Endodermal cell (in vitro differentiated cells): ENCODE data around the gene CDH15. TPM values are rescaled to one million over a fixed set of nuclear protein-coding genes. Genes with fewer than 3 reads are reported as not detected.
A peak's percentile ranks its signal among the peaks of the same experiment; 100 is the strongest.

Source experiments
- DNase-seq: peaks from one replicate; pipeline ENCODE4 v3.0.0-alpha.2; 2017
- H3K27ac ChIP-seq: 2 replicates; pipeline ENCODE4 v1.5.1; 2013; ENCODE audit warnings: mild to moderate bottlenecking, low read depth, low read length, moderate library complexity
- H3K27me3 ChIP-seq: 2 replicates; pipeline ENCODE4 v1.6.1; 2013; ENCODE audit warnings: mild to moderate bottlenecking, low read length, moderate library complexity; ENCODE audit not compliant: insufficient read depth, control insufficient read depth, poor library complexity, severe bottlenecking
- H3K36me3 ChIP-seq: 2 replicates; pipeline ENCODE4 v1.7.0; 2013; ENCODE audit warnings: mild to moderate bottlenecking, low read length, moderate library complexity; ENCODE audit not compliant: control insufficient read depth, insufficient read depth
- H3K4me1 ChIP-seq: one replicate; pipeline ENCODE4 v1.7.0; 2013; ENCODE audit warnings: low read length; ENCODE audit not compliant: control insufficient read depth, insufficient read depth
- H3K4me3 ChIP-seq: 2 replicates; pipeline ENCODE4 v1.5.1; 2013; ENCODE audit warnings: mild to moderate bottlenecking, low read length, moderate library complexity
- H3K9ac ChIP-seq: 2 replicates; pipeline ENCODE4 v1.6.1; 2013; ENCODE audit warnings: mild to moderate bottlenecking, low read length, moderate library complexity; ENCODE audit not compliant: poor library complexity, severe bottlenecking; ENCODE audit errors: extremely low read depth
- H3K9me3 ChIP-seq: 2 replicates; pipeline ENCODE4 v1.6.1; 2013; ENCODE audit warnings: mild to moderate bottlenecking, low read length, moderate library complexity; ENCODE audit not compliant: control insufficient read depth
- H3K27ac Mint-ChIP-seq: 2 replicates; pipeline ENCODE4 v1.8.0; 2020; ENCODE audit warnings: mixed read lengths
- H3K27me3 Mint-ChIP-seq: 2 replicates; pipeline ENCODE4 v1.8.0; 2021; ENCODE audit warnings: mild to moderate bottlenecking, mixed read lengths; ENCODE audit not compliant: insufficient read depth
- H3K36me3 Mint-ChIP-seq: 2 replicates; pipeline ENCODE4 v1.8.0; 2020; ENCODE audit warnings: low read depth, mixed read lengths
- H3K4me1 Mint-ChIP-seq: 2 replicates; pipeline ENCODE4 v1.8.0; 2020; ENCODE audit warnings: mixed read lengths
- H3K4me3 Mint-ChIP-seq: 2 replicates; pipeline ENCODE4 v1.8.0; 2020; ENCODE audit warnings: mild to moderate bottlenecking, moderate library complexity, mixed read lengths
- H3K9me3 Mint-ChIP-seq: 2 replicates; pipeline ENCODE4 v1.8.0; 2020; ENCODE audit warnings: mild to moderate bottlenecking, mixed read lengths
- WGBS, 2 experiments: methylation state at CpG; one replicate each; pipeline versions ENCODE4 v1.1.5 to v1.1.7; 2013; ENCODE audit warnings: missing lambda C conversion rate in 2 of 2, mixed read lengths in 1 of 2; ENCODE audit not compliant: insufficient coverage in 1 of 2, insufficient read length in 1 of 2; 5-methylcytosine and 5-hydroxymethylcytosine counted together
- total RNA-seq, 2 donors: library from RNA; stranded (reverse); fragmentation: NEBNext Ultra II Directional in 1 of 2; extraction: Animal tissue kit (Norgen Biotek cat#: 25700) in 1 of 2; gene quantifications; 2 replicates in 1 of 2; 3 replicates in 1 of 2; pipeline ENCODE4 v1.2.1, GENCODE V29; 2021
- TF ChIP-seq, protein P1 (sequence below): fragments of 200-600 bp; sonication (generic); conservative IDR thresholded peaks from 2 replicates; pipeline ENCODE4 v1.5.0; 2021; ENCODE audit warnings: antibody characterized with exemption, mild to moderate bottlenecking

Gene CDH15
- total RNA-seq, 2 donors from 2014 or later = 0.11 to 0.15 TPM

DNA sequence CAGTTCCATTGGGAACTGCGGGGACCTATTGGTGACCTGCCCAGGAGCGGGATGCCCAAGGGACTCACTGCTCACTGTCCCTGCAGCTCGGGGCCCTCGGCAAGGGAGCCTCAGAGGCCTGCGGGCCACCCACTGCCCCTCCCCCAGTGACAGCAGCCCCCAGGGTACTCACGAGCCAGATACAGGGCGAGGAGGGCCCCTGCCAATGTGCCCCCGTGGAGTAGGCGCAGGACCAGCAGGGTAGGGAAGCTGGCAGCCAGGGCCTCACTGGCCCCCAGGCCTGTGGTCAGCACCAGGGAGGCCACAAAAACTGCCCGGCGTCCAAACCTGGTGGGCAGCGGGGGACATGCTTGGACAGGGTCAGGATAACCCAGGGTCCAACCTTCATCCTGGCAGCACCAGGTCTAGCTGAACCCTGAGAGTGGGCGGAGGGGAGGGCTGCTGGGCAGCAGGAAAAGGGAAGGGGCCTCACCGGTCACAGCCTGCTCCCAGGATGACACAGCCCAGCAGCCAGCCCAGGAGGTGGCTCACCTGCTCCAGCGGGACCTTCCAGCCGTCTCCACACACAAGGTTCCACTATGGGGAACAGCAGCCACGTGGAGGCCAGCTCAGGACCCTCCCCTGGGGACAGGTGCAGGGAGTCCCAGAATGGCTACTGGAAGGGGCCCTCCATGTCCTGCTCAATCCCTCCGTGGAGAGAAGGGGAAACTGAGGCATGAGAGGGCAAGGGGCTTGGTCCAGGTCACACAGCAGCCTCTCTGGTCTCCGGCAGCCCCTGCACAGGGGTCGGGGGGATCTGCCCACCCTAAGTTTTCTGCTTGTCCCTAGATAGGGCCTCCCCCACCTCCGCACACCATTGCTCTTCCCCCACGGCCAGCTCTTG, 27.9 kb downstream of the CDH15 start:
- Histone ChIP-seq H3K4me3 (no peak overlapping the region), H3K27me3 (peaks cover 46% of the 10 kb centered on the region), H3K27ac (no peak overlapping the region), H3K9me3 (peaks cover 6% of the 10 kb centered on the region), H3K4me1 (no peaks in the 10 kb centered on the region), H3K9ac (no peak overlapping the region), H3K36me3 (no peaks in the 10 kb centered on the region)
- peaks cover 2% of the 10 kb centered on the region for H3K4me1 Mint-ChIP-seq
- no peak overlapping the region for H3K27ac Mint-ChIP-seq
- DNase-seq = no peak
- no peaks in the 10 kb centered on the region for H3K36me3 Mint-ChIP-seq
- WGBS, 2 experiments = 88 to 98% methylated on average over 12 to 22 of the region's 22 CpGs
- H3K9me3 Mint-ChIP-seq = peaks cover 8% of the 10 kb centered on the region
- TF ChIP-seq, protein P1, sequence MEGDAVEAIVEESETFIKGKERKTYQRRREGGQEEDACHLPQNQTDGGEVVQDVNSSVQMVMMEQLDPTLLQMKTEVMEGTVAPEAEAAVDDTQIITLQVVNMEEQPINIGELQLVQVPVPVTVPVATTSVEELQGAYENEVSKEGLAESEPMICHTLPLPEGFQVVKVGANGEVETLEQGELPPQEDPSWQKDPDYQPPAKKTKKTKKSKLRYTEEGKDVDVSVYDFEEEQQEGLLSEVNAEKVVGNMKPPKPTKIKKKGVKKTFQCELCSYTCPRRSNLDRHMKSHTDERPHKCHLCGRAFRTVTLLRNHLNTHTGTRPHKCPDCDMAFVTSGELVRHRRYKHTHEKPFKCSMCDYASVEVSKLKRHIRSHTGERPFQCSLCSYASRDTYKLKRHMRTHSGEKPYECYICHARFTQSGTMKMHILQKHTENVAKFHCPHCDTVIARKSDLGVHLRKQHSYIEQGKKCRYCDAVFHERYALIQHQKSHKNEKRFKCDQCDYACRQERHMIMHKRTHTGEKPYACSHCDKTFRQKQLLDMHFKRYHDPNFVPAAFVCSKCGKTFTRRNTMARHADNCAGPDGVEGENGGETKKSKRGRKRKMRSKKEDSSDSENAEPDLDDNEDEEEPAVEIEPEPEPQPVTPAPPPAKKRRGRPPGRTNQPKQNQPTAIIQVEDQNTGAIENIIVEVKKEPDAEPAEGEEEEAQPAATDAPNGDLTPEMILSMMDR = no peak
- H3K4me3 Mint-ChIP-seq = peak overlapping the region; percentile 50
- peaks cover 51% of the 10 kb centered on the region for H3K27me3 Mint-ChIP-seq

DNA sequence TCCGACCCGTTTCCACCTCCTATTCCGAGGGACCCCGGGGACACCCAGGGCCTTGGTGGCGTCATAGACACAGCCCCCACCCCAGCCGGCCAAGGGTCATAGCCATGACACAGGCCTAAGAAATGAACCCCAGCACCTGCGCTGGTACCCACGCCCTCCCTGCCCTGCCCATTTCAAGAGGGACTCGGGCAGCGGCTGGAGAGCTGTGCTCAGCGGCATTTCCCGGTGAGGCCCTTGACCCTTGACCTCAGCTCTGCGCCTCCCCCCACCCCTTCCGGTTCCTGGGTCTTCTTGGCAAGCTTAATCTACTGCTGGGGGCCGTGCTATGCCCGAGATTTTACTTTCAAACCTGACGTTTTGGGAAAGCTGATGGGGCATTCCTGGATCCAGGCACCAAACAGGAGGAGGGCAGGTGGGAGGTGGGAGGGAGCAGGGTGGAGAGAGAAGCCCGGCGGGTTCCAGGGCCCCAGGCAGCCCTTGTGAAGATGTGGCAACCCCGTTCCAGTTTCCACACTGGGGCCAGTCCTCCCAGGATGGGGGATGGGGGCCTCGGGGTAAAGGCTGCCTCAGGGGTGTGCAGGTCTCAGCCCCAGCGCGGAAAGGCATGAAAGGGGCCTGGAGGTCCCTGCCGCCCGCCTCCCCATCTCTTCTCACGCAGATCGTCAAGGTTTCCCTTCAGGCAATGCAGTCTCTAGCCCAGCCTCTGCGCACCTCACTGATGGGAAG, 28.7 kb downstream of the CDH15 start, which contains the start of gene SLC22A31:
TSS of gene SLC22A31 (minus strand) at position 414 of the 726 bp plus-strand sequence. CDS start at position 378, 36 bp downstream.
- Mint-ChIP-seq H3K4me1 (peaks cover 2% of the 10 kb centered on the region), H3K9me3 (peaks cover 8% of the 10 kb centered on the region), H3K4me3 (peak within 1 kb of the TSS; percentile 50), H3K27me3 (peaks cover 53% of the 10 kb centered on the region), H3K36me3 (no peaks in the 10 kb centered on the region), H3K27ac (no peak within 1 kb of the TSS)
- Histone ChIP-seq H3K4me1 (no peaks in the 10 kb centered on the region), H3K36me3 (no peaks in the 10 kb centered on the region), H3K27ac (no peak within 1 kb of the TSS), H3K27me3 (peaks cover 52% of the 10 kb centered on the region), H3K9me3 (peaks cover 6% of the 10 kb centered on the region), H3K9ac (no peak within 1 kb of the TSS), H3K4me3 (no peak within 1 kb of the TSS)
- TF ChIP-seq, protein P1 = no peak
- WGBS, 2 experiments = 43 to 60% methylated on average over 9 to 28 of the region's 28 CpGs
- DNase-seq = peak; percentile 67

DNA sequence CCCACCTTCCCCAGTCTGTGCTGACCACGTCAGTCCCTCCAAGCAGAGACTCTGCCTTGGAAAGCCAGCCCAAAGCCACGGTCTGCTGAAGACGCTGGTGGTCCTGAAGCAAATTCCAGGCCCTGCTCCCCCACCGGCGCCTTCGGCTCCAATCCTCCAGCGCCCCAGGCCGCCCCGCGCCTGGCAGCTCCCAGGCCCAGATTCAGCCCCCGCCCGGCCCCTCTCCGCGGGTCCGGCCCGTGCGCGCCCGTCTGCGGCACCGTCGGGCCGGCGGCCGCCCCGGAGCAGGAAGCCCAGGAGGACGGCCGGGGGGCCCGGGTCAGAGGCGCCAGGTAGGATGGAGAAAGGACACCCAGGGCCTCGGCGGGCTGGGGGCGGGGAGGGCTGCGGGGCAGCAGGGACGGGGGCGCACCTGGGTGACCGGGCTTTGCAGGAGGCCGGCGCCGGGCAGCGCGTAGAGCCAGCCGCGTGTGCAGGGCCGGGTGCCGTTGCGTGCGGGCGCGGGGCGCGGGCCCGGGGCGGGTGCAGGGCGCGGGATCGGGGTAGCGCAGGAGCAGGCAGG, 29.4 kb downstream of the CDH15 start:
- Mint-ChIP-seq H3K9me3 (peaks cover 8% of the 10 kb centered on the region), H3K4me3 (peak overlapping the region; percentile 50), H3K27ac (no peak overlapping the region), H3K36me3 (no peaks in the 10 kb centered on the region), H3K27me3 (peaks cover 53% of the 10 kb centered on the region), H3K4me1 (peaks cover 2% of the 10 kb centered on the region)
- no peaks in the 10 kb centered on the region for H3K4me1 ChIP-seq
- H3K4me3 ChIP-seq = no peak overlapping the region
- 3 to 5% methylated on average over 13 to 58 of the region's 58 CpGs for WGBS, 2 experiments
- no peak overlapping the region for H3K27ac ChIP-seq
- peaks cover 6% of the 10 kb centered on the region for H3K9me3 ChIP-seq
- no peak for DNase-seq
- H3K9ac ChIP-seq = no peak overlapping the region
- peaks cover 52% of the 10 kb centered on the region for H3K27me3 ChIP-seq
- no peaks in the 10 kb centered on the region for H3K36me3 ChIP-seq
- TF ChIP-seq, protein P1 = no peak
